Inferior parietal cortex (tissue), 1 donor: ENCODE measurements around the gene ZNHIT3.
A peak's percentile ranks its signal among the peaks of the same experiment; 100 is the strongest.
"Not testable (repeated sequence)": the region's sequence is repeated elsewhere in the genome, so short reads cannot be mapped to it uniquely, and the experiment has no call there.

Experiments
- DNase-seq: peaks from one replicate; pipeline ENCODE4 v3.0.0-alpha.2; 2016; ENCODE audit errors: extremely low spot score

The ZNHIT3 gene

GRCh38 chr17:36486204-36487194 is at the start of gene ZNHIT3:
ZNHIT3 (plus strand) TSS chr17:36486681; CDS start chr17:36486700, 19 bp downstream.
- DNase-seq: peak; percentile 96

GRCh38 chr17:36441792-36442191 is 44.7 kb upstream of the ZNHIT3 start:
- DNase-seq: not testable (repeated sequence)

- DNase-seq: no peak
Measured at GRCh38 chr17:36443777-36444176, 42.7 kb upstream of the ZNHIT3 start.

- DNase-seq: not testable (repeated sequence)
Measured at GRCh38 chr17:36449997-36450396, 36.5 kb upstream of the ZNHIT3 start.

GRCh38 chr17:36452888-36453287 is 33.6 kb upstream of the ZNHIT3 start:
- not testable (repeated sequence) for DNase-seq

GRCh38 chr17:36457701-36458100 is 28.8 kb upstream of the ZNHIT3 start:
- DNase-seq: not testable (repeated sequence)

GRCh38 chr17:36459045-36459444 is 27.4 kb upstream of the ZNHIT3 start:
- DNase-seq: no peak

GRCh38 chr17:36459601-36460000 is 26.9 kb upstream of the ZNHIT3 start:
- no peak for DNase-seq

- no peak for DNase-seq
Measured at GRCh38 chr17:36460265-36460937, 26.1 kb upstream of the ZNHIT3 start.

- no peak for DNase-seq
Measured at GRCh38 chr17:36461330-36462110, 25.0 kb upstream of the ZNHIT3 start.

GRCh38 chr17:36463916-36464764 is 22.3 kb upstream of the ZNHIT3 start:
- no peak for DNase-seq

GRCh38 chr17:36464765-36465088 is 21.8 kb upstream of the ZNHIT3 start:
- DNase-seq: no peak

- DNase-seq: no peak
Measured at GRCh38 chr17:36468903-36469635, 17.4 kb upstream of the ZNHIT3 start.

GRCh38 chr17:36469733-36470132 is 16.7 kb upstream of the ZNHIT3 start:
- no peak for DNase-seq

- no peak for DNase-seq
Measured at GRCh38 chr17:36470499-36470898, 16.0 kb upstream of the ZNHIT3 start.

GRCh38 chr17:36474571-36474970 is 11.9 kb upstream of the ZNHIT3 start:
- DNase-seq: no peak

GRCh38 chr17:36475346-36475970 is 11.0 kb upstream of the ZNHIT3 start:
- DNase-seq: no peak

- no peak for DNase-seq
Measured at GRCh38 chr17:36481829-36482228, 4.7 kb upstream of the ZNHIT3 start.

GRCh38 chr17:36482611-36483504 is 3.6 kb upstream of the ZNHIT3 start:
- peak; percentile 83 for DNase-seq
